ENCODE results near the gene BMAL1. TPM values are rescaled to one million over a fixed set of nuclear protein-coding genes. Genes with fewer than 3 reads are reported as not detected.

Gene BMAL1
- total RNA-seq: 10 to 100 TPM; 27.7 to 81.8 (median 41.0) TPM

DNA sequence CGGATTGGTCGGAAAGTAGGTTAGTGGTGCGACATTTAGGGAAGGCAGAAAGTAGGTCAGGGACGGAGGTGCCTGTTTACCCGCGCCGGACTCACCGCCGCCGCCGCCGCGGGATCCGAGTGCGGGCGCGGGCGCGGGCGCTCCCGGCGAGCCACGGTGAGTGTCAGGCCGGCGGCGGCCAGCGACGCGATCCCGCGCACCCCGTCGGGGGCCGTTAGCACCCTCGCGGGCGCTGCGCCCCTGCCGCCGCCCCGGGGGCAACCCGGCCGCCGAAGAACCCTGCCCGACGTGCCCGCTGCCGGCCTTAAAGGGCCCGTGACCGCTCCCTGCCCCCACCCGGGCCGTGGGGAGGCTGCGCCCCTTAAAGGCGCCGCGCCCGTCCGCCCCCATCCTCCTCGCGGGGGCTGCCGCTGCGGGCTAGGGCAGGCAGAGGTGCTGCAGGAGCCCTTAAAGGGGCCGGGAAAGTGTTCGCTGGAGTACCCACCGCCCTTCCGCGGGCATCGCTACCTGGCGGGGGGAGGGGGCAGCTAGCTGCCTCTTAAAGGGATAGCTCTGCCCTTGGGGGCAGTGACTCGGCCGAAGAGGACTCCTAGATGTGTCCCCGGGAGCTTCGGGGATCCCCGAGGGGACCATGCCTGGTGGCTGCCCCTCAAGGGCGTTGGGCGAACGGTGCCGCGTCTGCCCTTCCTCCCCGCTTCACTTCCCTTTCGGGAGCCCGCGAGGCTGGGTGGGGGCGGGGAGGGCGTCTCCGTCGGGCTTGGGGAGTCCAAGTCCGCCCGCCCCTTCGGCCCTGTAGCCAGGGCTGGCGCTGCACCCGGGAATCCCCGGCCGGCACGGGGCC, at the start of gene BMAL1:
Gene BMAL1 (plus strand): TSS at position 23 of the 841 bp plus-strand sequence. CDS start 76,519 bp downstream, outside the sequence.
- in situ Hi-C loops (cut with MboI; ENCODE audit: low sequenced_read_pairs in 4 of 4) (loop anchor here in 1 of 4 donors (10.0 kb wide), 1 partner anchor 57 kb away; no protein-coding TSS in a partner anchor), intact Hi-C loops (cut with DNase I; ENCODE audit: low total_unique reads) (loop anchor here (1.0 to 5.0 kb wide), 3 partner anchors 27 to 606 kb away; partner anchors contain the start of gene TEAD1)
- ATAC-seq: peak; percentile 87 to 88
- Histone ChIP-seq H3K4me1 (peaks cover 35 to 48% of the 10 kb centered on the region in 2 donors), H3K4me3 (peak within 1 kb of the TSS; percentile 84 to 97 (median 94)), H3K9me3 (no peaks in the 10 kb centered on the region), H3K27ac (peak within 1 kb of the TSS; percentile 93 to 98 (median 96)), H3K36me3 (no peaks in the 10 kb centered on the region), H3K27me3 (no peaks in the 10 kb centered on the region)
- TF ChIP-seq POLR2A (IDR thresholded peaks at IDR 0.05): peak; percentile 93
- TF ChIP-seq, protein P1, sequence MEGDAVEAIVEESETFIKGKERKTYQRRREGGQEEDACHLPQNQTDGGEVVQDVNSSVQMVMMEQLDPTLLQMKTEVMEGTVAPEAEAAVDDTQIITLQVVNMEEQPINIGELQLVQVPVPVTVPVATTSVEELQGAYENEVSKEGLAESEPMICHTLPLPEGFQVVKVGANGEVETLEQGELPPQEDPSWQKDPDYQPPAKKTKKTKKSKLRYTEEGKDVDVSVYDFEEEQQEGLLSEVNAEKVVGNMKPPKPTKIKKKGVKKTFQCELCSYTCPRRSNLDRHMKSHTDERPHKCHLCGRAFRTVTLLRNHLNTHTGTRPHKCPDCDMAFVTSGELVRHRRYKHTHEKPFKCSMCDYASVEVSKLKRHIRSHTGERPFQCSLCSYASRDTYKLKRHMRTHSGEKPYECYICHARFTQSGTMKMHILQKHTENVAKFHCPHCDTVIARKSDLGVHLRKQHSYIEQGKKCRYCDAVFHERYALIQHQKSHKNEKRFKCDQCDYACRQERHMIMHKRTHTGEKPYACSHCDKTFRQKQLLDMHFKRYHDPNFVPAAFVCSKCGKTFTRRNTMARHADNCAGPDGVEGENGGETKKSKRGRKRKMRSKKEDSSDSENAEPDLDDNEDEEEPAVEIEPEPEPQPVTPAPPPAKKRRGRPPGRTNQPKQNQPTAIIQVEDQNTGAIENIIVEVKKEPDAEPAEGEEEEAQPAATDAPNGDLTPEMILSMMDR (IDR thresholded peaks at IDR 0.05 in 4 of 5, conservative IDR thresholded peaks at IDR 0.05 in 1 of 5): peak in 1 of 5 experiments; percentile 8
- peak; percentile 22 to 63 for DNase-seq

DNA sequence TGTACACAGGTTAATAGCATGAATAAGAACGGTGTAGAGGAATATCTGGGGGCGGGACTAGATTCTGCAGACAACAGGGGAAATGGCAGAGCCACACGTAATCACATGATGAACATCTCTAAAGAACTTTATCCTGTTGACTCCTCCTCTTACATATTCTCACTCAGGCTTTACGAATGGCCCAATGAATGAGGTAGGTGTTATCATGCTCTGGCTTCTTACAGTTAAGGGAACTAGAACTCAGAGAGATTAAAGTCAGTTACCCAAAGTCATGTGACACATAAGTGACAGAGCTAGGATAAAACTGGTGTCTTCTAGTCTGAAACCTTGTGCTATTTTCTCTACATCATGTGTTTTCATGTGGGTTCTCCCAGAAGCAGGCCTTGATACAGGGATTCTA, 49.0 kb upstream of the BMAL1 start:
- TF ChIP-seq, protein P1 (IDR thresholded peaks at IDR 0.05 in 4 of 5, conservative IDR thresholded peaks at IDR 0.05 in 1 of 5): no peak
- no peak for TF ChIP-seq POLR2A (IDR thresholded peaks at IDR 0.05)
- no peak for ATAC-seq
- DNase-seq: no peak
- intact Hi-C loops (cut with DNase I; ENCODE audit: low total_unique reads): no loop called here
- no peaks in the 10 kb centered on the region for H3K9me3 ChIP-seq
- H3K4me1 ChIP-seq: no peaks in the 10 kb centered on the region
- in situ Hi-C loops (cut with MboI; ENCODE audit: low sequenced_read_pairs in 4 of 4): loop anchor here in 1 of 4 donors (10.0 kb wide), 1 partner anchor 126 kb away; no protein-coding TSS in a partner anchor
- no peak overlapping the region for H3K27ac ChIP-seq
- no peak overlapping the region for H3K4me3 ChIP-seq
- H3K36me3 ChIP-seq: no peaks in the 10 kb centered on the region
- no peaks in the 10 kb centered on the region for H3K27me3 ChIP-seq

DNA sequence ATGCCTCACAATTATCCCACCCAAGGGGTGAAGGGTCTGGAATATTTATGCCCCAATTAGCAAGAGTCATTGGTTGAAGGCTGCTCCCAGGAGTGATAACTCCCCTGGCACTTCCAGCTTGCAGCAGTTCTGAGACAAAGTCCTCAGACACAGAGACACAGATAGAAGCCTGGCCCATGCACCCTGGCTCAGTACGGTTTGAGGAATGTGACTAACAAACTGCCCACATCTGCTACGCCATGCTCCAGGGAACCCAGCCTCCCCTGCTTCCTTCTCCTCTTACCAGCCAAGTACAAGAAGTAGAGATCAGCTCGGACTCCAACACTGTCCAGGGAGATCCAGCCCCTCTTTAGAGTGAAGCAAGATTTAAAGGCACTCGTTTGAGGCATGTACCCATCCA, 48.5 kb upstream of the BMAL1 start:
- TF ChIP-seq POLR2A (IDR thresholded peaks at IDR 0.05): no peak
- TF ChIP-seq, protein P1 (IDR thresholded peaks at IDR 0.05 in 4 of 5, conservative IDR thresholded peaks at IDR 0.05 in 1 of 5): no peak
- Histone ChIP-seq H3K9me3 (no peaks in the 10 kb centered on the region), H3K27me3 (no peaks in the 10 kb centered on the region), H3K4me1 (no peaks in the 10 kb centered on the region), H3K4me3 (no peak overlapping the region), H3K36me3 (no peaks in the 10 kb centered on the region), H3K27ac (no peak overlapping the region)
- DNase-seq (no peak), ATAC-seq (no peak)
- intact Hi-C loops (cut with DNase I; ENCODE audit: low total_unique reads) (no loop called here), in situ Hi-C loops (cut with MboI; ENCODE audit: low sequenced_read_pairs in 4 of 4) (loop anchor here in 1 of 4 donors (10.0 kb wide), 1 partner anchor 126 kb away; no protein-coding TSS in a partner anchor)

DNA sequence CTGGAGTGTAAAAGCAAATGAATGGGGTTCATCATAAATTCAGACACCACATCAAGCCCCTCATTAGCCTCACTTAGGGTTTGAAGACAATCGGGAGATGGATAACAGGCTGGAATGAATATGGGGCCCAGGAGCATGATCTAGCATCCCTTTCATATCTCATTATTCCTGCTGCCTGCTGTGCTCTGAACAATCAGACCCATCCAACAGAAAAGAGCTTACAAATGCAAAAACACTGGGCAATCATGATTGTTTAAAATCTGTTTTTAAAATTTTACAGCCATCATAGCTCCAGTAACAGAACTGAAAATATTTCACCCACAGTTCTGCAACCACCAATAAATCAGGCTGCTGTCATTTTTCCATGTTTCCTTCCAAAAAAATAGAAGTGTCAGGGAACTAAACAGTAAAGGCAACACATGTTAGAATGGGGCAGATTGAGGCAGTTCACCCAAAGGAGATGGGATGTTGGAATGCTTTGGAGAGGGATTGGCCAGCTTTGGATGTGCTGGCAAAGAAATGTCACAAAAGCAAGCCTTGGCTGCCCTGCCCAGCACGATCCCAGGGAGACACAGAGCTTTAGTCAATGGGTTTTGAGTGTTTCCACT, 47.8 kb upstream of the BMAL1 start:
- DNase-seq: no peak
- Histone ChIP-seq H3K9me3 (no peaks in the 10 kb centered on the region), H3K36me3 (no peaks in the 10 kb centered on the region), H3K4me3 (no peak overlapping the region), H3K27ac (no peak overlapping the region), H3K4me1 (no peaks in the 10 kb centered on the region), H3K27me3 (no peaks in the 10 kb centered on the region)
- TF ChIP-seq POLR2A (IDR thresholded peaks at IDR 0.05): no peak
- TF ChIP-seq, protein P1 (IDR thresholded peaks at IDR 0.05 in 4 of 5, conservative IDR thresholded peaks at IDR 0.05 in 1 of 5): no peak
- intact Hi-C loops (cut with DNase I; ENCODE audit: low total_unique reads): no loop called here
- in situ Hi-C loops (cut with MboI; ENCODE audit: low sequenced_read_pairs in 4 of 4): loop anchor here in 1 of 4 donors (10.0 kb wide), 1 partner anchor 125 kb away; no protein-coding TSS in a partner anchor
- no peak for ATAC-seq

Data from gastrocnemius medialis (tissue), 4 donors.